ENCODE data around the gene TSPAN9.

DNA sequence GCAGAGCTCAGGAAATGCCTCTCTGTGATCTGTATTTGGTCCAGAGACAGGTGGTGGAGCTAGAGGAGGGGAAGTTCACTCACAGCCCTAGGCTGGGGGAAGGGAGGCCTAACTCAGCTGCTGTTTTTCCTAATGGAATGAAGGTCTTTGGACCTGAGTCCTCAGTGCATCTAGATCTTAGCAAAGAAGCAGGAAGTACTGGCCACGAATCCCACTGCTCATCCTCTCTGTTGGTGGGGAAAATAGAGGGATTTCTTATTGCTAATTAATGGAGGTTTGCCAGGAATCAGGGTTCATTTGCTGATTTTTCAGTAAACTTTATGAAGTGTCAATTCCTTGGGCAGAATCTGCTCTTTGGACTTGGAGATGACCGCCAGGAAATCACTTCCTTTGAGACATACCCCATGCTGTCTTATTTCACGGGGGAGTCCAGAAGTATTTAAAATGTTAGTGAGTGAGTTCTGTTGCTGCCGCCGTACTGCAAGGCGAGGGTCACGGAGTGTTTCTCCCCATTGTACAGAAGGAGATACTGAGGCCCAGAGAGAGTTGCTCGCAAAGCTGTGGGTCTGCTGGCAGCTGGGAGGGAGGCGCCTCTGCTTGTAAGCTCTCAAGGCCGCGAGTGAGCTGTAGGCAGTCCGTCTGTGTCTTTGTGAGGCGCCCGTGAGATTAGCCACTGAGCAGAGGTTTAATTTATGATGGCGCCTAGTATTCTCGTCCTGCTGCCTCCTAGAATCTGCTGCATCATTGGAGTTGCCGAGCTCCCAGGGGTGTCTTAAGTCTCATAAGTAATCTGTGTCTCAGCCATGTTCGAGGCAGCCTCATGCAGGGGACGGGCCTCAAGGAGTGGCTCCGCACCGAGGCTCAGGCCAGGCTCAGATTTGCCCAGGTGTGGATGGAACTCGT, 88.2 kb downstream of the TSPAN9 start:
- TF ChIP-seq, protein P1, sequence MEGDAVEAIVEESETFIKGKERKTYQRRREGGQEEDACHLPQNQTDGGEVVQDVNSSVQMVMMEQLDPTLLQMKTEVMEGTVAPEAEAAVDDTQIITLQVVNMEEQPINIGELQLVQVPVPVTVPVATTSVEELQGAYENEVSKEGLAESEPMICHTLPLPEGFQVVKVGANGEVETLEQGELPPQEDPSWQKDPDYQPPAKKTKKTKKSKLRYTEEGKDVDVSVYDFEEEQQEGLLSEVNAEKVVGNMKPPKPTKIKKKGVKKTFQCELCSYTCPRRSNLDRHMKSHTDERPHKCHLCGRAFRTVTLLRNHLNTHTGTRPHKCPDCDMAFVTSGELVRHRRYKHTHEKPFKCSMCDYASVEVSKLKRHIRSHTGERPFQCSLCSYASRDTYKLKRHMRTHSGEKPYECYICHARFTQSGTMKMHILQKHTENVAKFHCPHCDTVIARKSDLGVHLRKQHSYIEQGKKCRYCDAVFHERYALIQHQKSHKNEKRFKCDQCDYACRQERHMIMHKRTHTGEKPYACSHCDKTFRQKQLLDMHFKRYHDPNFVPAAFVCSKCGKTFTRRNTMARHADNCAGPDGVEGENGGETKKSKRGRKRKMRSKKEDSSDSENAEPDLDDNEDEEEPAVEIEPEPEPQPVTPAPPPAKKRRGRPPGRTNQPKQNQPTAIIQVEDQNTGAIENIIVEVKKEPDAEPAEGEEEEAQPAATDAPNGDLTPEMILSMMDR (IDR thresholded peaks at IDR 0.05), result no peak
- TF ChIP-seq POLR2A (IDR thresholded peaks at IDR 0.05), result no peak

All from body of pancreas (tissue), 4 donors.